Bronchial epithelial cell (primary cell): ENCODE measurements around the gene CASP9. TPM values are rescaled to one million over a fixed set of nuclear protein-coding genes. Genes with fewer than 3 reads are reported as not detected.
"Not testable (repeated sequence)": the region's sequence is repeated elsewhere in the genome, so short reads cannot be mapped to it uniquely, and the experiment has no call there.

ENCODE experiments used
- DNase-seq: peaks from one replicate; pipeline ENCODE4 v3.0.0-alpha.2; 2010; ENCODE audit warnings: low read depth
- FAIRE-seq: peaks from 2 replicates; lab custom pipeline; 2011; peaks lifted over from hg19 to GRCh38; lab: Jason Lieb, UNC
- H3K27me3 ChIP-seq: 2 replicates; pipeline ENCODE4 v1.5.1; 2011; ENCODE audit warnings: low read length; ENCODE audit not compliant: control insufficient read depth, insufficient read depth
- H3K36me3 ChIP-seq: 2 replicates; pipeline ENCODE4 v1.5.1; 2011; ENCODE audit warnings: low read length; ENCODE audit not compliant: control insufficient read depth, insufficient read depth
- H3K4me3 ChIP-seq: 2 replicates; pipeline ENCODE4 v1.5.1; 2011; ENCODE audit warnings: mild to moderate bottlenecking, low read depth, low read length, control low read depth
- CTCF ChIP-seq: IDR thresholded peaks from 2 replicates; pipeline ENCODE4 v1.5.1; 2011; ENCODE audit warnings: mild to moderate bottlenecking, moderate library complexity, low read length, control low read depth, inconsistent platforms; ENCODE audit not compliant: insufficient read depth, severe bottlenecking
- total RNA-seq: library from RNA; depleted of rRNA; stranded (reverse); fragments of >200 nt; gene quantifications from 2 replicates; pipeline ENCODE4 v1.2.1, GENCODE V29; 2014

The CASP9 gene
- total RNA-seq, 1 donor from 2014 or later: 3.2 TPM

GRCh38 chr1:15501208-15502032 lies 22.6 kb downstream of the CASP9 start:
- no peak for FAIRE-seq
- TF ChIP-seq CTCF: peak; percentile 88
- no peaks in the 10 kb centered on the region for H3K36me3 ChIP-seq
- no peak overlapping the region for H3K4me3 ChIP-seq
- DNase-seq: peak; percentile 47
- H3K27me3 ChIP-seq: no peaks in the 10 kb centered on the region

GRCh38 chr1:15500184-15501178 lies 23.5 kb downstream of the CASP9 start:
- no peak for FAIRE-seq
- no peak for TF ChIP-seq CTCF

GRCh38 chr1:15493869-15494390 lies 30.1 kb downstream of the CASP9 start:
- H3K27me3 ChIP-seq: no peaks in the 10 kb centered on the region
- FAIRE-seq (no peak), DNase-seq (no peak)
- H3K4me3 ChIP-seq: no peak overlapping the region
- peaks cover 4% of the 10 kb centered on the region for H3K36me3 ChIP-seq
- TF ChIP-seq CTCF: no peak

More at GRCh38 chr1:15500184-15501178, 23.5 kb downstream of the CASP9 start:
- no peak for DNase-seq
- Histone ChIP-seq H3K27me3 (no peaks in the 10 kb centered on the region), H3K36me3 (no peaks in the 10 kb centered on the region), H3K4me3 (no peak overlapping the region)

GRCh38 chr1:15492596-15492995 lies 31.4 kb downstream of the CASP9 start:
- H3K4me3 ChIP-seq: no peak overlapping the region
- peaks cover 4% of the 10 kb centered on the region for H3K36me3 ChIP-seq
- FAIRE-seq (no peak), DNase-seq (no peak)
- no peak for TF ChIP-seq CTCF
- no peaks in the 10 kb centered on the region for H3K27me3 ChIP-seq

GRCh38 chr1:15491010-15491409 lies 33.0 kb downstream of the CASP9 start:
- DNase-seq: peak; percentile 28
- H3K27me3 ChIP-seq, H3K36me3 ChIP-seq, FAIRE-seq, H3K4me3 ChIP-seq: not testable (repeated sequence)
